Thyroid gland (tissue), 4 donors: ENCODE data around the gene BTBD7.

Source experiments
- CTCF ChIP-seq, 6 experiments: fragments of 200-600 bp in 3 of 6; fragments of 450-650 bp in 3 of 6; sonication (generic) in 3 of 6; IDR thresholded peaks; one replicate each; pipeline ENCODE4 v1.5.1; 2016 to 2019; ENCODE audit warnings: antibody characterized with exemption in 6 of 6, mild to moderate bottlenecking in 2 of 6, inconsistent platforms in 1 of 6, moderate library complexity in 1 of 6
- POLR2A ChIP-seq, 2 donors: fragments of 450-650 bp; IDR thresholded peaks; one replicate each; pipeline ENCODE4 v1.6.1; 2017; ENCODE audit warnings: antibody characterized with exemption in 2 of 2, mild to moderate bottlenecking in 2 of 2, moderate library complexity in 1 of 2

GRCh38 chr14:93326196-93326595, 6.6 kb downstream of the BTBD7 start:
- TF ChIP-seq CTCF (IDR thresholded peaks at IDR 0.05) (no peak), POLR2A (IDR thresholded peaks at IDR 0.05) (no peak)
